Fibroblast of the conjunctiva (primary cell): ENCODE measurements around the gene MYH9.
"Not testable (repeated sequence)": the region's sequence is repeated elsewhere in the genome, so short reads cannot be mapped to it uniquely, and the experiment has no call there.

Experiments used
- DNase-seq: peaks from one replicate; pipeline ENCODE4 v3.0.0-alpha.2; 2010; ENCODE audit warnings: low read depth

The MYH9 gene

GRCh38 chr22:36267896-36268485, 119.8 kb downstream of the MYH9 start:
- no peak for DNase-seq

DNA sequence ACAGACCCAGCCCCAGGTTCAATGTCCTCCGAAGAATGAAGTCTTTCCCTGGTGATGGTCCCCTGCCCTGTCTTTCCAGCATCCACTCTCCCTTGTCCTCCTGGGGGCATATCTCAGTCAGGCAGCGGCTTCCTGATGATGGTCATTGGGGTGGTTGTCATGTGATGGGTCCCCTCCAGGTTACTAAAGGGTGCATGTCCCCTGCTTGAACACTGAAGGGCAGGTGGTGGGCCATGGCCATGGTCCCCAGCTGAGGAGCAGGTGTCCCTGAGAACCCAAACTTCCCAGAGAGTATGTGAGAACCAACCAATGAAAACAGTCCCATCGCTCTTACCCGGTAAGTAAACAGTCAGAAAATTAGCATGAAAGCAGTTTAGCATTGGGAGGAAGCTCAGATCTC, 120.7 kb downstream of the MYH9 start:
- no peak for DNase-seq

DNA sequence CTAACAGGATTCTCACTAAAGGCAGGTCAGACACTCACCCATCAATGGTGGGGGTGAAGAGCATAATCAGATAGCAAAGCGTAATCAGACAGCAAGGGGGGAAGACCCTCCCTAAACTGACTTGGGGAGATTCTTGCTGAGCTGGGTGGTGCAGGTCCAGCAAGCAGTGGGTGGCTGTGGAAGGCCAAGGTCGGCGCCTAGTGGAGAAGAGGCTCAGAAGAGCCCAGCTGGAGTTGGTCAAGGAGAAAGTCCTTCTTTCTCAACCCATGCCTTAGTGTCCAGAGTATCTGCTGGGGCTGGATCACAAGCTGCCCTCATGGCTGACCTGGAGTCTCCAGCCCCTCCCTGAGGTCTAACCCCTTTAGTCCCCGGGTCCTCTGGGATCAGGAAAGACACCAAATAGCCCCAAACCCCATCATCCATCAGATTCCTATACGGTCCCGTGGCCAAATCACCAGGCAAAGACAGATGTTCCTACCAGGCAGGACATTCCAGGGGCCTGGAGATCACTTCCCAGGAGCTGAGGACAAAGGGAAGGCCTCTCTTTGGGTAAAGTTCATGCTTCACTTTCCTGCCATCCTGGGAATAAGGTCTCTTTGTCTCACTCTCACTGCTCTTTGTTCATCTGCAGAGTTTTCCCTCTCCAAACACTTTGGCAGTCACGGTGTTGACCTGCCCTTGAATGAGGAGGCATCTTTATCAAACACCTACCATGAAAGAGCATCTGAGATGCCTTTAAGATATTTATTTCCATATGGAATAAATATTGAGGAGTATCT, 123.7 kb downstream of the MYH9 start:
- DNase-seq: not testable (repeated sequence)

GRCh38 chr22:36263216-36263673, 124.5 kb downstream of the MYH9 start:
- not testable (repeated sequence) for DNase-seq

DNA sequence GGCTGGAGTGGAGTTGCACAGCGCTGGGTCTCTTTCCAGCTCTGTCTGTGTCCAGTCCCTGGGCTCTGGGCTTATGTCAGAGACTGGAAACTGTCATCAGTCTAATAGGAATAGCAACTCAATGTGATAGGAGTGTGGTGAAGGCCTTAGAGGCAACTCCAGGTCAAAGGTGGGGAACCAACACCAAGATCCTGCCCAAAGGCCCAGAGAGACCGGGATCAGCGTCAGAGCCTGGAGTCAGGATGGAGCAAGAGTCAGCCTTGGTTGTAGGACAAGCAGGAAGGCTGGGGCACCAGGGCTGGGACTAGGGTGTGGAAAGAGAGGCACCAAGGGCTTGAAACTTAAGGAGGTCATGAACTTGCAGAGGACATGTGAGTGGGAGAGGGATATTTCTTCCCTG, 125.5 kb downstream of the MYH9 start:
- DNase-seq: not testable (repeated sequence)

DNA sequence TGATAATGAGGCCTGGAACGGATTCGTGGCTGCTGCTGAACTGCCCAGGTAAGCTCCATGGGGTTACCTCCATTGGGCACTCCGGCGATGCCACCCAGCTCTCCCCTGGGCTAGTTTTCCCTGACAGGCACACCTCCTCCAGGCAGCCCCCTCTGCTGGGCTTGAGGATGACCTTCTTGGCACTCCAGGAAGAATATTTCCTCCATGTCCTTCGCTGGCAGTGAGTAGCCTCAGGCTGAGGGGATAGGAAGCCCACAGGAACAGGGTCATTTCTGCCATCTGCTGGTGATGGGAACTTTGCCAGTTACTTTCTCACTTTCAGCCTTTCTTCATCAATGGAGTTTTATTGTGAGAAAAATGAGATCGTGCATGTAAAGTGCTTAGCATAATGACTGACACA, 126.1 kb downstream of the MYH9 start:
- DNase-seq: not testable (repeated sequence)

DNA sequence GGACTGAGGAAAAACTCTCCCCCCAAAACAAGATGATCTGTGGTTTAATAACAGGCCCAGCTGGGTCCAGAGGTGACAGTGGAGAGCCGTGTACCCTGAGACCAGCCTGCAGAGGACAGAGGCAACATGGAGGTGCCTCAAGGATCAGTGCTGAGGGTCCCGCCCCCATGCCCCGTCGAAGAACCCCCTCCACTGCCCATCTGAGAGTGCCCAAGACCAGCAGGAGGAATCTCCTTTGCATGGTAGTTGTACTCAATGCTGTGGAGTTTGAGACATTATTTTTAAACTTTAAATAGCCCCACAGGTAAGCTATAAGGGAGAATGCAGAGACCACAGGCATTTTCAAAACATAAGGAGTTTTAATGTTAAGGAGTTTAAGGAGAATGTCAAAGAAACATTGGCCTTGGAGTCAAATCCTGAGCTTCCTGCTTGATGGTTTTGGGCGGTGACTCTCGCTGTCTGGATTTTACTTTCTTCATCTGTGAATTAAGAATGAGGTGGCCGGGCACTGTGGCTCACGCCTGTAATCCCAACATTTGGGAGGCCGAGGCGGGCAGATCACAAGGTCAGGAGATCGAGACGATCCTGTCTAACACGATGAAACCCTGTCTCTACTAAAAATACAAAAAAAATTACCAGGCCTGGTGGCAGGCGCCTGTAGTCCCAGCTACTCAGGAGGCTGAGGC, 128.0 kb downstream of the MYH9 start:
- no peak for DNase-seq

DNA sequence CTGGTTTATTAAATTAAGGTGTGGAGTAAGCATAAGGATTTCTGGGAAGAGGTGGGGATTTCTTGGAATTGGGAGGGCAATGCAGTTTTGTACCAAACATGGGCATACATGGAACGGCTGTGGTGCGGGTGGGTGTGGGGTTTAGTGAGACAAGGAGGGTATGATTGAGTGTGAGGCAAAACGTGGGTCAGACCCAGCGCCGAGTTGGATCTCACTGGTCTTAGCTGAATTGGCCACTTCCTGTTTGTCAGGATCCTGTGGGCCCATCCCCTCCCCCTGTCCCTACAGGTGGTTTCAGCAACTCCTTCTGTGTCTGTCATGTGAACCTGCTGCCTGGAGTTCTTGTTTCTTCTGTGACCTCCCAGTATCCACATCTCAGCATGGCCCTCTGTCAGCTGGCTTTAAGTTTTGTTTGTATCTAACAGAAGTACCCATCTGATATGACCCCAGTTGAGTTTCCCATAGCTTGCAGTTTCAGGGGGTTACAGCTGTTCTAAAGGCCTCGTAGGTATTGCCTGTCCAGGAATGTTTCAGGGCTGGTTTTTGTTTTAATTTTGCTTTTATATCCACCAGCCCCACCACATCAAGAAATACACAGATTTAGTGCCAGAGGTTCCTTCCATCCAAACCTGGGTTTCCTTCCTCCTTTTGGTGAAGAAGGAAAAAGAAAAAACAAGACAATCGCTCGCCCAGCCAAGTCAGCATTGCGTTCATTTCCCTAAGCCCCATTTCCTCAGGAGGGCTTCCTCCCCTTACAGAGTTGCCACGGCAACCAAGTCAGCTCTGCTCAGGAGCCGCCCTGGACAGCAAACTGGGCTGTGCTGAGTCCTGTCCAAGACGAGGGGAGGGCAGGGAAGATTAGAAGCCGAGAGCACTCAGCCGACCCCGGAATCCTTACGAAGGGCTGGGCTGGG, 128.8 kb downstream of the MYH9 start:
- peak; percentile 62 for DNase-seq

DNA sequence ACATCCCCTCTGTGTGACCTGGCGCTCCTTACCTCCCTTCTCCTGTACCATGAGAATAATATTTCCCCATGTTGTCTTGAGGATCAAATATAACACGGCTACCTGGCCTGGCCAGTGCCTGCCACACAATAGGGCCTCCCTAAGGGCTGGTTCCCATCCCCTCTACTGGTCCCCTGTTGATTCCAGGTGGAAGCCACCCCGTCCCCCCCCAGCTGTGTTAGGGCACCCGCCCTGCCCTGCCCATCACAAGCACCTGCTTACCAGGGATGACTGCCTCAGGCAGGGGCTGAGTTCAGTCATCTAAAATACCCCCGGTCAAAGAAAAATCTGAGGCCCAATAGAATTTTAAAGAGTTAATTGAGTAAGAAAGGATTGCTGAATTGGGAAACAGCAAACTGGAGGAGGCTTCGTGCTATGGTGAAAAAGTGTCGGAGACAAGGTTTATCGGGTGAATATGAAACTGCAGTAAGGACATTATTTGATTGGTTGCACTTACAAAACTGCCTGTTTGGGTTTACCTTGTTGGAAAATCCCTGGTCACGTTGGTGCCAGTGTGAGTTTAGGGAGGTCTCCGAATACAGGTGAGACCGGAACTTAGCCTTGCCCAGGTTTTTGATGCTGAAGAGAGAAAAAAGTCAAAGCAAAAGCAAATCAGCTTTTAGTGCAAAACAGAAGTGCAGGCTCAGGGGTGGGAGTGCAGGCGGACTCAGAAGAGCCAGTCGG, 129.7 kb downstream of the MYH9 start:
- DNase-seq: no peak

DNA sequence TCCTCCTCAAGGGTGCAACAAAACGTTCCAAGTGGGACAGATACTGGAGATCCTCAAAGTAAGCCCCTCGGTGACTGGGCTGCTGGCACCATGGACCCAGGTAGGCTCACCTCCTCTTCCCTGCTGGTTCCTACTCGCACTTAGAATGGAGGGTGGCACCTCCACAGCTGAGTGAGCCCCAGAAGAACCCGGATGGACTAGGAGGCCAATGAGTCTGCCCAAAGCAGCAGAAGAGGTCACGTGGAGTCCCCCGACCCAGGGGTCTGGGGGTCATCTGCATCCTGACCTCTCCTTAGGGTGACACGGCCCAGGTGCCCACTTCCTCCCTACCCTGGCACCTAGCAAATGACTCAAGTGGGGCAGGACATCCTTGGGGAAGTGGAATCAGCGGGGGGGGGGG, 130.5 kb downstream of the MYH9 start:
- DNase-seq: no peak

DNA sequence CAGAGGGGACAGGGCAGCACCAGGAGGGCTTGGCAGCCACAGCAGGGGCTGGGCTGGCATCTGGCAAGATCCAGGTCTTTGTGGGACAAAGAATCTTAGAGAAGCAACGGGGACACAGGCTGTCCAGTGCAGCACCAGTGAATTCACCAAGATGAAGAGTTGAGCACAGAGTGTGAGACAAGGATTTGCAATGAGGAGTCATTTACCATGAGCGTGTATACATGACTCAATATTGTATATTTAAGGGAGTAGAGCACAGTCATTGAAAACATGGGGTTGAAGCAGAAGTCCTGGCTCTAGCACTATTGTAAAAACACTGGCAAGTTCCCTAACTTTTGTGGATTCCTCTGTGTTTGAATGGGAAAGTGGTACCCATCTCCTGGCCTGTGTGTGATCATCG, 131.3 kb downstream of the MYH9 start:
- DNase-seq: no peak

GRCh38 chr22:36255572-36255971, 132.2 kb downstream of the MYH9 start:
- not testable (repeated sequence) for DNase-seq

- no peak for DNase-seq
Observed at GRCh38 chr22:36253523-36254490, 134.0 kb downstream of the MYH9 start.

DNA sequence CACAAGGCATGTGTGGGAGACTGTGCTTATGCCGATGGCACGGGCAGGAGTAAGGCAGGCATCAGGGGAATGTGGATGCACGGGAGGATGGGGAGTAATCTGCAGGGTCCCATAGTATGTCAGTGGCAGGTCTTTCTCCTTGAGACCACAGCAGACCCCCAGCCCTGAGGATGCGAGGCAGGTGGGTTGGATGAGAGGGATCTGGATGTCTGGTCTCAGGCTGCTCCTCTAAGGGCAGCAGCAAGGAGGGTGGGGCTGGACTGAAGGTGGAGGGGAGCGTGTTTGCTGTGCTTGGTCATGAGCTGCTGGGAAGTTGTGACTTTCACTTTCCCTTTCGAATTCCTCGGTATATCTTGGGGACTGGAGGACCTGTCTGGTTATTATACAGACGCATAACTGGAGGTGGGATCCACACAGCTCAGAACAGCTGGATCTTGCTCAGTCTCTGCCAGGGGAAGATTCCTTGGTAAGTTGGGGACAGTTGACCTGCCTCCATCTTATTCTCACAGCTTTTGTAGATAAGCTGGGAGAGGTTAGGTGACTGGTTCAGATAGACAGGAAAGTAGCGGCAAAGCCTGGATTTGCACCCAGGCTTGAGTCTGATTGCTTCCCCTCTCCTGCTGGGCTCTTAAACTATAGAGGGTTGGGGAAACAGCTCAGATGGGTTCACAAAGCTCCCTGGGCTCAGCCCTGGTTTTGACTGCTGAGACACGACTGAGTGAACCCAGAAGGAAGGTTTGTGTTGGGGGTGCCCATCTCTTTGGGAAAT, 134.8 kb downstream of the MYH9 start, which contains the start of gene APOL1:
Gene APOL1, plus strand, starts transcription at position 380 of the 769 bp plus-strand sequence. CDS start 1,823 bp downstream, outside the sequence.
- no peak for DNase-seq

- DNase-seq: not testable (repeated sequence)
Observed at GRCh38 chr22:36251979-36252608, 135.7 kb downstream of the MYH9 start.

- not testable (repeated sequence) for DNase-seq
Observed at GRCh38 chr22:36250292-36250960, 137.3 kb downstream of the MYH9 start.

DNA sequence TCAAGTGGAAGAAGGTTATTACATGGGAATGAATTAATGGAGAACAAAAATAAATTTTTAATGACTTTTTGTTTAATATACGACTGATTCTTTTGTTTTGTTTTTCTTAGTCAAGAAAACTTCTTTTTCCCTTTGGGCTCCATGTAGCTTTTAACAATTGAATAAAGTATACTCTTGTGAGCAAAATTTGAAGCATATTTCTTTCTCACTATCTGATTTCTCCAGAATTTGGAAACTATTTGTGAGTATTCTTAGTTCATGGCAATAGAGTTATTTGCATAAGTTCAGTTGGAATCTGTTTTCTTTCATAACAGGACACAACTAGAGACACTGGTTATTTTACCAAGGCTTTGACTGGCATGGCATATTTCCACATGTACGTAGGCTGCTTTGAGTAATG, 138.6 kb downstream of the MYH9 start:
- no peak for DNase-seq

DNA sequence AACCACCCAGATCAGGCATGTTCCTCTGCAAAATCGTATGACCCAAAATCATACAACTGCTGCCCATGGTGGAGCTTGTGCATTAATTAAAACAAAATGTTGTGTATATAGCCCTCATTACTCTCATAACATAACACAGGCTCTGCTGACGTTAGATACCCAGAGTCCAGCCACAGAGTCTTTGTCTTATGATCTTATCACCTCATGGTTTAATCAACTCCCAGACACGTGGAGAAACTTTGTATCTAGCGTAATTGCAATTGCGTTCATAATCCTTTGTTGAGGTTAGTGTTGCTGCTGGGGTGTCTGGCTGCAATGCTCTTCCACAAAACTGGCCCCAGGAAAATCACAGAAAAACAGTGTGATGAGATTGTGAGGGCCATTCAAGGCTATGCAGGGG, 139.8 kb downstream of the MYH9 start:
- DNase-seq: no peak
